WTC11 (cell line): ENCODE results near the gene BMP6.

Source experiments
- AR ChIP-seq: fragments of 250-450 bp; sonication (Bioruptor Pico); IDR thresholded peaks from 2 replicates; pipeline ENCODE4 v1.9.0; 2021; ENCODE audit warnings: mild to moderate bottlenecking
- ATF3 ChIP-seq: sonication (generic); formaldehyde crosslinking; conservative IDR thresholded peaks from 2 replicates; pipeline ENCODE4 v1.8.1; 2022; ENCODE audit warnings: mild to moderate bottlenecking, missing genetic modification reagents
- CTCF ChIP-seq: fragments of 200-600 bp; IDR thresholded peaks from 2 replicates; pipeline ENCODE4 v1.8.0; 2022; ENCODE audit warnings: antibody characterized with exemption
- JUN ChIP-seq: sonication (generic); formaldehyde crosslinking; IDR thresholded peaks from 2 replicates; pipeline ENCODE4 v1.8.0; 2023; ENCODE audit warnings: mild to moderate bottlenecking, missing genetic modification reagents
- MAX ChIP-seq: sonication (generic); formaldehyde crosslinking; IDR thresholded peaks from 2 replicates; pipeline ENCODE4 v1.8.0; 2022; ENCODE audit warnings: mild to moderate bottlenecking, missing genetic modification reagents
- PRDM15 ChIP-seq: sonication (generic); formaldehyde crosslinking; IDR thresholded peaks from 2 replicates; pipeline ENCODE4 v1.8.0; 2022; ENCODE audit warnings: missing genetic modification reagents
- TEAD4 ChIP-seq: sonication (generic); formaldehyde crosslinking; IDR thresholded peaks from 2 replicates; pipeline ENCODE4 v1.8.0; 2022; ENCODE audit warnings: mild to moderate bottlenecking, missing genetic modification reagents
- USF1 ChIP-seq: sonication (generic); formaldehyde crosslinking; IDR thresholded peaks from 2 replicates; pipeline ENCODE4 v1.8.0; 2022; ENCODE audit warnings: mild to moderate bottlenecking, missing genetic modification reagents
- USF2 ChIP-seq: sonication (generic); formaldehyde crosslinking; IDR thresholded peaks from 2 replicates; pipeline ENCODE4 v1.8.1; 2023; ENCODE audit warnings: mild to moderate bottlenecking, missing genetic modification reagents, moderate library complexity
- ZNF232 ChIP-seq: sonication (generic); formaldehyde crosslinking; IDR thresholded peaks from 2 replicates; pipeline ENCODE4 v1.8.0; 2022; ENCODE audit warnings: mild to moderate bottlenecking, missing genetic modification reagents

GRCh38 chr6:7878401-7878964, 152.6 kb downstream of the BMP6 start:
- TF ChIP-seq CTCF (no peak), USF1 (CRISPR knock-in tag) (no peak), ZNF232 (CRISPR knock-in tag) (no peak), TEAD4 (CRISPR knock-in tag) (no peak), PRDM15 (CRISPR knock-in tag) (no peak), MAX (CRISPR knock-in tag) (no peak), ATF3 (CRISPR knock-in tag) (no peak), USF2 (CRISPR knock-in tag) (no peak), AR (CRISPR knock-in tag) (no peak), JUN (CRISPR knock-in tag) (no peak)
